HepG2 (cell line): Measurements from ENCODE around the gene RPP14. TPM values are rescaled to one million over a fixed set of nuclear protein-coding genes. Genes with fewer than 3 reads are reported as not detected.
A peak's percentile ranks its signal among the peaks of the same experiment; 100 is the strongest.

Experiments
- CHCHD3 ChIP-seq: sonication (generic); formaldehyde crosslinking; IDR thresholded peaks from 2 replicates; pipeline ENCODE4 v1.8.0; 2022; ENCODE audit warnings: mild to moderate bottlenecking, missing genetic modification reagents, moderate library complexity
- HOXA7 ChIP-seq: sonication (generic); formaldehyde crosslinking; IDR thresholded peaks from 2 replicates; pipeline ENCODE4 v1.8.1; 2022; ENCODE audit warnings: mild to moderate bottlenecking, missing genetic modification reagents, moderate library complexity
- IRF2 ChIP-seq: IDR thresholded peaks from 2 replicates; pipeline ENCODE4 v1.6.1; 2018; ENCODE audit warnings: missing genetic modification reagents, missing compliant biosample characterization
- KAT7 ChIP-seq: IDR thresholded peaks from 2 replicates; pipeline ENCODE4 v1.6.1; 2018; ENCODE audit warnings: borderline replicate concordance, missing compliant biosample characterization
- KDM5B ChIP-seq: sonication (generic); formaldehyde crosslinking; IDR thresholded peaks from 2 replicates; pipeline ENCODE4 v1.4.0; 2020; ENCODE audit warnings: missing genetic modification reagents, mild to moderate bottlenecking, borderline replicate concordance
- MXD4 ChIP-seq: IDR thresholded peaks from 2 replicates; pipeline ENCODE4 v1.6.1; 2016; ENCODE audit warnings: mild to moderate bottlenecking, missing biosample characterization, missing genetic modification reagents
- ONECUT2 ChIP-seq: sonication (generic); formaldehyde crosslinking; IDR thresholded peaks from 2 replicates; pipeline ENCODE4 v1.4.0; 2020; ENCODE audit warnings: missing genetic modification reagents
- SOX6 ChIP-seq, 2 experiments: fragments of 450-650 bp in 1 of 2; sonication (generic) in 1 of 2; formaldehyde crosslinking in 1 of 2; IDR thresholded peaks; 2 replicates each; pipeline versions ENCODE4 v1.4.0 to v1.6.1; 2017 to 2020; ENCODE audit warnings: antibody characterized with exemption in 1 of 2, mild to moderate bottlenecking in 1 of 2, missing genetic modification reagents in 1 of 2
- TRIM24 ChIP-seq: sonication (generic); formaldehyde crosslinking; IDR thresholded peaks from 2 replicates; pipeline ENCODE4 v1.8.0; 2022; ENCODE audit warnings: mild to moderate bottlenecking, missing genetic modification reagents
- ZKSCAN8 ChIP-seq: IDR thresholded peaks from 2 replicates; pipeline ENCODE4 v1.6.1; 2016; ENCODE audit warnings: borderline replicate concordance, missing genetic modification reagents, missing compliant biosample characterization
- ZNF282 ChIP-seq: fragments of 450-650 bp; IDR thresholded peaks from 2 replicates; pipeline ENCODE4 v1.6.1; 2018; ENCODE audit not compliant: partially characterized antibody
- ZNF3 ChIP-seq: IDR thresholded peaks from 2 replicates; pipeline ENCODE4 v1.7.0; 2017; ENCODE audit warnings: inconsistent platforms
- ZNF354B ChIP-seq: sonication (generic); formaldehyde crosslinking; IDR thresholded peaks from 2 replicates; pipeline ENCODE4 v1.8.0; 2022; ENCODE audit warnings: mild to moderate bottlenecking, missing genetic modification reagents
- ZNF746 ChIP-seq: sonication (generic); formaldehyde crosslinking; IDR thresholded peaks from 2 replicates; pipeline ENCODE4 v1.8.0; 2022; ENCODE audit warnings: mild to moderate bottlenecking, missing genetic modification reagents
- ZSCAN21 ChIP-seq: sonication (generic); formaldehyde crosslinking; IDR thresholded peaks from 2 replicates; pipeline ENCODE4 v1.8.0; 2022; ENCODE audit warnings: mild to moderate bottlenecking, missing genetic modification reagents, moderate library complexity, borderline replicate concordance
- polyA plus RNA-seq, 8 experiments: library from polyadenylated mRNA; depleted of rRNA in 3 of 8; stranded (reverse) in 7 of 8; unstranded in 1 of 8; fragments of >200 nt; fragmentation: Illumina TruSeq in 4 of 8; extraction: Trizol in 4 of 8; gene quantifications; 2 replicates each; pipeline versions ENCODE4 v1.2.1 to v1.2.3, GENCODE V29; 2011 to 2016; ENCODE audit warnings: low read depth in 4 of 8, missing spikeins in 1 of 8, mixed read lengths in 1 of 8; ENCODE audit not compliant: insufficient read depth in 1 of 8
- total RNA-seq, 5 experiments: library from RNA; depleted of rRNA; stranded (reverse); fragments of >200 nt; fragmentation: Illumina TruSeq; extraction: Trizol; gene quantifications; 2 replicates each; pipeline ENCODE4 v1.2.3, GENCODE V29; 2016; ENCODE audit warnings: low read depth in 1 of 5
- TF ChIP-seq, protein P1 (sequence below): sonication (generic); formaldehyde crosslinking; IDR thresholded peaks from 2 replicates; pipeline ENCODE4 v1.4.0; 2020; ENCODE audit warnings: missing genetic modification reagents, borderline replicate concordance
- TF ChIP-seq, protein P2 (sequence below): IDR thresholded peaks from 2 replicates; pipeline ENCODE4 v1.6.1; 2012; ENCODE audit warnings: low read depth, low read length, improper control_type of control experiment
- TF ChIP-seq, protein P3 (sequence below): IDR thresholded peaks from 2 replicates; pipeline ENCODE4 v1.6.1; 2018; ENCODE audit warnings: missing genetic modification reagents, mild to moderate bottlenecking, missing compliant biosample characterization
- TF ChIP-seq, protein P4 (sequence below): IDR thresholded peaks from 2 replicates; pipeline ENCODE4 v1.6.1; 2016; ENCODE audit warnings: low read depth, borderline replicate concordance
- TF ChIP-seq, protein P5 (sequence below): IDR thresholded peaks from 2 replicates; pipeline ENCODE4 v1.4.0; 2020; ENCODE audit warnings: mild to moderate bottlenecking, missing genetic modification reagents

RPP14 gene
- total and polyA plus RNA-seq, 2 of the 13 experiments (the other 11 are each of a cell fraction or from before 2014, with no cell fraction given) = 15.4 to 16.2 TPM

DNA sequence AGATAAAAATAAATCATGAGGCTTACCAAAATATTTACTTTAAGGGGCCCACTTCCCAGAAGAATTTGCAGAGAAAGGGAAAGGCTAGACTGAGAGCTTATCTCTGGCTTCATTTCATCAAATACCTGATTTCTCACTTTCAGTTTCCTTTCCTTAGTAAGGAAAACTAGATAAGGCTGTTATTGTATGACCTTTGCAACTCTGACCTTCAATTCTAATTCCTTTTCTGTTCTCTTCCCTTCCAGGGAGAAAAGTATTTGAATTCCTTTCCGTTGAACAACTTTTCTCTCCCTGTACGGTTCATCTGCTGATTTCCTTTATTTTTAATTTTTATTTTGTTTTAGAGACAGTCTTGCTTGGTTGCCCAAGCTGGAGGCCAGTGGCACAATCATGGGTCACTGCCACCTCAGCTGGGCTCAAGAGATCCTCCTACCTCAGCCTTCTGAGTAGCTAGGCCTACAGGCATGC, 19.5 kb downstream of the RPP14 start (continued):
- TF ChIP-seq CHCHD3 (no peak), ZNF3 (CRISPR knock-in tag) (no peak), ZNF354B (CRISPR knock-in tag) (no peak), MXD4 (no peak), ZNF282 (no peak), KAT7 (no peak), KDM5B (CRISPR knock-in tag) (no peak), ZNF746 (CRISPR knock-in tag) (no peak), TRIM24 (CRISPR knock-in tag) (no peak), ZKSCAN8 (no peak), SOX6 (IDR thresholded peaks at IDR 0.05) (no peak), SOX6 (CRISPR knock-in tag; IDR thresholded peaks at IDR 0.05) (0 out of 2 replicates have a peak, but pooled peaks have one; percentile 31), ZSCAN21 (CRISPR knock-in tag) (no peak), IRF2 (CRISPR knock-in tag) (peak; percentile 76; the same call in 1 of the 2 replicates), HOXA7 (no peak), ONECUT2 (CRISPR knock-in tag) (no peak)
- TF ChIP-seq, protein P1, sequence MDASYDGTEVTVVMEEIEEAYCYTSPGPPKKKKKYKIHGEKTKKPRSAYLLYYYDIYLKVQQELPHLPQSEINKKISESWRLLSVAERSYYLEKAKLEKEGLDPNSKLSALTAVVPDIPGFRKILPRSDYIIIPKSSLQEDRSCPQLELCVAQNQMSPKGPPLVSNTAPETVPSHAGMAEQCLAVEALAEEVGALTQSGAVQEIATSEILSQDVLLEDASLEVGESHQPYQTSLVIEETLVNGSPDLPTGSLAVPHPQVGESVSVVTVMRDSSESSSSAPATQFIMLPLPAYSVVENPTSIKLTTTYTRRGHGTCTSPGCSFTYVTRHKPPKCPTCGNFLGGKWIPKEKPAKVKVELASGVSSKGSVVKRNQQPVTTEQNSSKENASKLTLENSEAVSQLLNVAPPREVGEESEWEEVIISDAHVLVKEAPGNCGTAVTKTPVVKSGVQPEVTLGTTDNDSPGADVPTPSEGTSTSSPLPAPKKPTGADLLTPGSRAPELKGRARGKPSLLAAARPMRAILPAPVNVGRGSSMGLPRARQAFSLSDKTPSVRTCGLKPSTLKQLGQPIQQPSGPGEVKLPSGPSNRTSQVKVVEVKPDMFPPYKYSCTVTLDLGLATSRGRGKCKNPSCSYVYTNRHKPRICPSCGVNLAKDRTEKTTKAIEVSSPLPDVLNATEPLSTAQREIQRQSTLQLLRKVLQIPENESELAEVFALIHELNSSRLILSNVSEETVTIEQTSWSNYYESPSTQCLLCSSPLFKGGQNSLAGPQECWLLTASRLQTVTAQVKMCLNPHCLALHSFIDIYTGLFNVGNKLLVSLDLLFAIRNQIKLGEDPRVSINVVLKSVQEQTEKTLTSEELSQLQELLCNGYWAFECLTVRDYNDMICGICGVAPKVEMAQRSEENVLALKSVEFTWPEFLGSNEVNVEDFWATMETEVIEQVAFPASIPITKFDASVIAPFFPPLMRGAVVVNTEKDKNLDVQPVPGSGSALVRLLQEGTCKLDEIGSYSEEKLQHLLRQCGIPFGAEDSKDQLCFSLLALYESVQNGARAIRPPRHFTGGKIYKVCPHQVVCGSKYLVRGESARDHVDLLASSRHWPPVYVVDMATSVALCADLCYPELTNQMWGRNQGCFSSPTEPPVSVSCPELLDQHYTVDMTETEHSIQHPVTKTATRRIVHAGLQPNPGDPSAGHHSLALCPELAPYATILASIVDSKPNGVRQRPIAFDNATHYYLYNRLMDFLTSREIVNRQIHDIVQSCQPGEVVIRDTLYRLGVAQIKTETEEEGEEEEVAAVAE = no peak
- TF ChIP-seq, protein P2, sequence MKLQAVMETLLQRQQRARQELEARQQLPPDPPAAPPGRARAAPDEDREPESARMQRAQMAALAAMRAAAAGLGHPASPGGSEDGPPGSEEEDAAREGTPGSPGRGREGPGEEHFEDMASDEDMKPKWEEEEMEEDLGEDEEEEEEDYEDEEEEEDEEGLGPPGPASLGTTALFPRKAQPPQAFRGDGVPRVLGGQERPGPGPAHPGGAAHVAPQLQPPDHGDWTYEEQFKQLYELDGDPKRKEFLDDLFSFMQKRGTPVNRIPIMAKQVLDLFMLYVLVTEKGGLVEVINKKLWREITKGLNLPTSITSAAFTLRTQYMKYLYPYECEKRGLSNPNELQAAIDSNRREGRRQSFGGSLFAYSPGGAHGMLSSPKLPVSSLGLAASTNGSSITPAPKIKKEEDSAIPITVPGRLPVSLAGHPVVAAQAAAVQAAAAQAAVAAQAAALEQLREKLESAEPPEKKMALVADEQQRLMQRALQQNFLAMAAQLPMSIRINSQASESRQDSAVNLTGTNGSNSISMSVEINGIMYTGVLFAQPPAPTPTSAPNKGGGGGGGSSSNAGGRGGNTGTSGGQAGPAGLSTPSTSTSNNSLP = no peak
- TF ChIP-seq, protein P3, sequence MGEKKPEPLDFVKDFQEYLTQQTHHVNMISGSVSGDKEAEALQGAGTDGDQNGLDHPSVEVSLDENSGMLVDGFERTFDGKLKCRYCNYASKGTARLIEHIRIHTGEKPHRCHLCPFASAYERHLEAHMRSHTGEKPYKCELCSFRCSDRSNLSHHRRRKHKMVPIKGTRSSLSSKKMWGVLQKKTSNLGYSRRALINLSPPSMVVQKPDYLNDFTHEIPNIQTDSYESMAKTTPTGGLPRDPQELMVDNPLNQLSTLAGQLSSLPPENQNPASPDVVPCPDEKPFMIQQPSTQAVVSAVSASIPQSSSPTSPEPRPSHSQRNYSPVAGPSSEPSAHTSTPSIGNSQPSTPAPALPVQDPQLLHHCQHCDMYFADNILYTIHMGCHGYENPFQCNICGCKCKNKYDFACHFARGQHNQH (CRISPR knock-in tag) = no peak
- TF ChIP-seq, protein P4, sequence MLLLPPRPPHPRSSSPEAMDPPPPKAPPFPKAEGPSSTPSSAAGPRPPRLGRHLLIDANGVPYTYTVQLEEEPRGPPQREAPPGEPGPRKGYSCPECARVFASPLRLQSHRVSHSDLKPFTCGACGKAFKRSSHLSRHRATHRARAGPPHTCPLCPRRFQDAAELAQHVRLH (CRISPR knock-in tag) = no peak
- TF ChIP-seq, protein P5, sequence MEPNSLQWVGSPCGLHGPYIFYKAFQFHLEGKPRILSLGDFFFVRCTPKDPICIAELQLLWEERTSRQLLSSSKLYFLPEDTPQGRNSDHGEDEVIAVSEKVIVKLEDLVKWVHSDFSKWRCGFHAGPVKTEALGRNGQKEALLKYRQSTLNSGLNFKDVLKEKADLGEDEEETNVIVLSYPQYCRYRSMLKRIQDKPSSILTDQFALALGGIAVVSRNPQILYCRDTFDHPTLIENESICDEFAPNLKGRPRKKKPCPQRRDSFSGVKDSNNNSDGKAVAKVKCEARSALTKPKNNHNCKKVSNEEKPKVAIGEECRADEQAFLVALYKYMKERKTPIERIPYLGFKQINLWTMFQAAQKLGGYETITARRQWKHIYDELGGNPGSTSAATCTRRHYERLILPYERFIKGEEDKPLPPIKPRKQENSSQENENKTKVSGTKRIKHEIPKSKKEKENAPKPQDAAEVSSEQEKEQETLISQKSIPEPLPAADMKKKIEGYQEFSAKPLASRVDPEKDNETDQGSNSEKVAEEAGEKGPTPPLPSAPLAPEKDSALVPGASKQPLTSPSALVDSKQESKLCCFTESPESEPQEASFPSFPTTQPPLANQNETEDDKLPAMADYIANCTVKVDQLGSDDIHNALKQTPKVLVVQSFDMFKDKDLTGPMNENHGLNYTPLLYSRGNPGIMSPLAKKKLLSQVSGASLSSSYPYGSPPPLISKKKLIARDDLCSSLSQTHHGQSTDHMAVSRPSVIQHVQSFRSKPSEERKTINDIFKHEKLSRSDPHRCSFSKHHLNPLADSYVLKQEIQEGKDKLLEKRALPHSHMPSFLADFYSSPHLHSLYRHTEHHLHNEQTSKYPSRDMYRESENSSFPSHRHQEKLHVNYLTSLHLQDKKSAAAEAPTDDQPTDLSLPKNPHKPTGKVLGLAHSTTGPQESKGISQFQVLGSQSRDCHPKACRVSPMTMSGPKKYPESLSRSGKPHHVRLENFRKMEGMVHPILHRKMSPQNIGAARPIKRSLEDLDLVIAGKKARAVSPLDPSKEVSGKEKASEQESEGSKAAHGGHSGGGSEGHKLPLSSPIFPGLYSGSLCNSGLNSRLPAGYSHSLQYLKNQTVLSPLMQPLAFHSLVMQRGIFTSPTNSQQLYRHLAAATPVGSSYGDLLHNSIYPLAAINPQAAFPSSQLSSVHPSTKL = peak; percentile 45; the same call in 1 of the 2 replicates
